Mononuclear cell (primary cell): ENCODE data around the gene EDAR. TPM values are rescaled to one million over a fixed set of nuclear protein-coding genes. Genes with fewer than 3 reads are reported as not detected.

Experiments used
- H3K27me3 ChIP-seq: 2 replicates; pipeline ENCODE4 v1.6.0; 2011; ENCODE audit warnings: low read length, control low read depth; ENCODE audit not compliant: insufficient read depth
- H3K4me1 ChIP-seq: 2 replicates; pipeline ENCODE4 v1.5.1; 2011; ENCODE audit warnings: mild to moderate bottlenecking, low read length, control low read depth; ENCODE audit not compliant: insufficient read depth
- H3K4me3 ChIP-seq: 2 replicates; pipeline ENCODE4 v1.5.1; 2011; ENCODE audit warnings: mild to moderate bottlenecking, low read length, moderate library complexity
- H3K9me3 ChIP-seq: 2 replicates; pipeline ENCODE4 v1.5.1; 2011; ENCODE audit warnings: low read depth, mild to moderate bottlenecking, control low read depth, low read length
- total RNA-seq: library from RNA; depleted of rRNA; stranded (reverse); fragments of >200 nt; gene quantifications from one replicate; pipeline ENCODE4 v1.2.3, GENCODE V29; 2012

The EDAR gene
- total RNA-seq, 1 donor = 2.5 TPM

- Histone ChIP-seq H3K27me3 (no peaks in the 10 kb centered on the region), H3K4me1 (no peaks in the 10 kb centered on the region), H3K9me3 (peaks cover 15% of the 10 kb centered on the region), H3K4me3 (no peak overlapping the region)
These were observed 119.5 kb downstream of the EDAR start for GRCh38 chr2:108869542-108869941.

GRCh38 chr2:108868911-108869310 lies 120.1 kb downstream of the EDAR start:
- no peak overlapping the region for H3K4me3 ChIP-seq
- no peaks in the 10 kb centered on the region for H3K4me1 ChIP-seq

GRCh38 chr2:108866041-108866440 lies 123.0 kb downstream of the EDAR start:
- no peak overlapping the region for H3K4me3 ChIP-seq

More at GRCh38 chr2:108868911-108869310, 120.1 kb downstream of the EDAR start:
- Histone ChIP-seq H3K27me3 (no peaks in the 10 kb centered on the region), H3K9me3 (peaks cover 15% of the 10 kb centered on the region)

GRCh38 chr2:108858894-108859293 lies 130.1 kb downstream of the EDAR start:
- no peaks in the 10 kb centered on the region for H3K4me1 ChIP-seq
- no peaks in the 10 kb centered on the region for H3K9me3 ChIP-seq
- H3K27me3 ChIP-seq = no peaks in the 10 kb centered on the region
- no peak overlapping the region for H3K4me3 ChIP-seq

More at GRCh38 chr2:108866041-108866440, 123.0 kb downstream of the EDAR start:
- Histone ChIP-seq H3K9me3 (peaks cover 15% of the 10 kb centered on the region), H3K4me1 (no peaks in the 10 kb centered on the region), H3K27me3 (no peaks in the 10 kb centered on the region)

GRCh38 chr2:108855194-108855593 lies 133.8 kb downstream of the EDAR start:
- Histone ChIP-seq H3K4me1 (no peaks in the 10 kb centered on the region), H3K27me3 (no peaks in the 10 kb centered on the region), H3K4me3 (no peak overlapping the region), H3K9me3 (no peaks in the 10 kb centered on the region)

- H3K4me3 ChIP-seq = no peak overlapping the region
- no peaks in the 10 kb centered on the region for H3K4me1 ChIP-seq
- H3K9me3 ChIP-seq = no peaks in the 10 kb centered on the region
- H3K27me3 ChIP-seq = no peaks in the 10 kb centered on the region
These were observed 134.5 kb downstream of the EDAR start for GRCh38 chr2:108854484-108854883.

- no peaks in the 10 kb centered on the region for H3K4me1 ChIP-seq
- H3K4me3 ChIP-seq = no peak overlapping the region
- H3K9me3 ChIP-seq = no peaks in the 10 kb centered on the region
- no peaks in the 10 kb centered on the region for H3K27me3 ChIP-seq
These were observed 135.6 kb downstream of the EDAR start for GRCh38 chr2:108853421-108853820.

- H3K9me3 ChIP-seq = no peaks in the 10 kb centered on the region
- H3K4me1 ChIP-seq = no peaks in the 10 kb centered on the region
- H3K27me3 ChIP-seq = no peaks in the 10 kb centered on the region
- no peak overlapping the region for H3K4me3 ChIP-seq
These were observed 136.6 kb downstream of the EDAR start for GRCh38 chr2:108852375-108852774.

GRCh38 chr2:108847000-108847399 lies 142.0 kb downstream of the EDAR start:
- H3K4me1 ChIP-seq = no peaks in the 10 kb centered on the region
- no peaks in the 10 kb centered on the region for H3K9me3 ChIP-seq
- no peaks in the 10 kb centered on the region for H3K27me3 ChIP-seq
- H3K4me3 ChIP-seq = no peak overlapping the region

- Histone ChIP-seq H3K9me3 (no peaks in the 10 kb centered on the region), H3K27me3 (no peaks in the 10 kb centered on the region), H3K4me3 (no peak overlapping the region), H3K4me1 (no peaks in the 10 kb centered on the region)
These were observed 143.1 kb downstream of the EDAR start for GRCh38 chr2:108845923-108846322.

Other genes starting within 250 kb of the EDAR start
- gene CCDC138, start 202.4 kb downstream of the EDAR start, total RNA-seq = 4.9 TPM
- 2.2 TPM for gene SH3RF3, start 140.0 kb upstream of the EDAR start, total RNA-seq